SK-N-MC (cell line): Measurements from ENCODE around the gene AMBRA1.

Experiments
- EZH2 ChIP-seq: fragments of 200-600 bp; sonication (generic); IDR thresholded peaks from one replicate; pipeline ENCODE4 v1.6.1; 2017; ENCODE audit warnings: antibody characterized with exemption
- POLR2AphosphoS5 ChIP-seq: IDR thresholded peaks from 2 replicates; pipeline ENCODE4 v1.6.1; 2012; ENCODE audit warnings: mild to moderate bottlenecking, low read depth, low read length, borderline replicate concordance

- no peak for TF ChIP-seq POLR2AphosphoS5
- no peak for TF ChIP-seq EZH2
These were observed 96.3 kb downstream of the AMBRA1 start for GRCh38 chr11:46497498-46497897.
